ENCODE measurements around the gene IFNAR1.

DNA sequence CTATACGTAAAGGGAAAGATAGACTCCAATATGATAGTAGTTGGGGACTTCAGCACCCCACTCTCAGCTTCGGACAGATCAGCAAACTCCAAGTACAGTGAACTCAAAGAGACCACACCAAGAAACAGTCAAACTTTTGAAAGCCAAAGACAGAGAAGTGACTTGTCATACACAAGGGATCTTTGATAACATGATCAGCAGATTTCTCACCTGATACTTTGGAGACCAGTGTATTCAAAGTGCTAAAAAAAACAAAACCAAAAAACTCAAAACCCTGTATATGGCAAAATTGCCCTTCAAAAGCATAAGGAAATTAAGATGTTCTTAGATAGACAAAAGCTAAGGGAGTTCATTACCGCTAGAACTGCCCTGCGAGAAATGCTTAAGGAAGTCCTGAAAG lies 9.4 kb downstream of the IFNAR1 start:
- TF ChIP-seq, protein P1, sequence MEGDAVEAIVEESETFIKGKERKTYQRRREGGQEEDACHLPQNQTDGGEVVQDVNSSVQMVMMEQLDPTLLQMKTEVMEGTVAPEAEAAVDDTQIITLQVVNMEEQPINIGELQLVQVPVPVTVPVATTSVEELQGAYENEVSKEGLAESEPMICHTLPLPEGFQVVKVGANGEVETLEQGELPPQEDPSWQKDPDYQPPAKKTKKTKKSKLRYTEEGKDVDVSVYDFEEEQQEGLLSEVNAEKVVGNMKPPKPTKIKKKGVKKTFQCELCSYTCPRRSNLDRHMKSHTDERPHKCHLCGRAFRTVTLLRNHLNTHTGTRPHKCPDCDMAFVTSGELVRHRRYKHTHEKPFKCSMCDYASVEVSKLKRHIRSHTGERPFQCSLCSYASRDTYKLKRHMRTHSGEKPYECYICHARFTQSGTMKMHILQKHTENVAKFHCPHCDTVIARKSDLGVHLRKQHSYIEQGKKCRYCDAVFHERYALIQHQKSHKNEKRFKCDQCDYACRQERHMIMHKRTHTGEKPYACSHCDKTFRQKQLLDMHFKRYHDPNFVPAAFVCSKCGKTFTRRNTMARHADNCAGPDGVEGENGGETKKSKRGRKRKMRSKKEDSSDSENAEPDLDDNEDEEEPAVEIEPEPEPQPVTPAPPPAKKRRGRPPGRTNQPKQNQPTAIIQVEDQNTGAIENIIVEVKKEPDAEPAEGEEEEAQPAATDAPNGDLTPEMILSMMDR (conservative IDR thresholded peaks at IDR 0.05; ENCODE audit: low read length): no peak
- no peak for TF ChIP-seq EZH2phosphoT487 (IDR thresholded peaks at IDR 0.05; ENCODE audit: borderline replicate concordance, low read depth, low read length)
